H1 (cell line): ENCODE data around the gene GLRA1.

Source experiments
- EGR1 ChIP-seq: IDR thresholded peaks from 2 replicates; pipeline ENCODE4 v1.6.1; 2011; ENCODE audit warnings: low read depth, low read length, borderline replicate concordance
- MAX ChIP-seq: IDR thresholded peaks from 2 replicates; pipeline ENCODE4 v1.6.1; 2012; ENCODE audit warnings: inconsistent platforms
- SRF ChIP-seq: IDR thresholded peaks from 2 replicates; pipeline ENCODE4 v1.6.1; 2011; ENCODE audit warnings: mild to moderate bottlenecking, low read depth, low read length, moderate library complexity

DNA sequence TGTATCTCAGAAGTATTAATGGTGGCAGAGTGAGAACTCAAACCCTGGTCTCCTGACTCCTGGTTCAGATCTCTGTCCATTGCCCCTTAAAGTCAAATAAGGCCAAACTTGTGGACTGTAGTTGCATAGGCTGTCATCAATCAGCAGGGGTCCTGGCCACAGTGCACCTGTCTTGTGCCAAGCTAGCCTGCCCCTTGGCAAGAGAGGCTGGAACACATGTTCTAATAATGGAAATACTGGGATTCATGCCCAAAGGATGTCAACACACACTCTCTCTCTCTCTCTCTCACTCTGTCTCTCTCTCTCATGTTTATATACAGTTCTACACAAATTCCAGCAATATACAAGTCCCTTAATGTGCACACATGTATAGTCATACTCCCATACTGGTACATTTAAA is 44.3 kb downstream of the GLRA1 start:
- TF ChIP-seq EGR1 (no peak), MAX (no peak), SRF (no peak)
